ENCODE data around the gene PDLIM5. TPM values are rescaled to one million over a fixed set of nuclear protein-coding genes. Genes with fewer than 3 reads are reported as not detected.

The PDLIM5 gene
- total and polyA plus RNA-seq, 2 of the 8 experiments (the other 6 are each of a cell fraction or from before 2014, with no cell fraction given): 37.3 to 62.1 TPM

- Histone ChIP-seq H2BK15ac (ENCODE audit: low read length) (no peak overlapping the region), H3K36me3 (ENCODE audit: control insufficient read depth in 2 of 4, insufficient read depth in 4 of 4, low read length in 3 of 4) (no peaks in the 10 kb centered on the region), H3K14ac (ENCODE audit: insufficient read length) (no peak overlapping the region), H3K4me2 (ENCODE audit: insufficient read depth in 1 of 2, low read depth in 2 of 2, low read length in 2 of 2) (no peak overlapping the region), H3K23me2 (ENCODE audit: low read depth, low read length) (no peaks in the 10 kb centered on the region), H3K79me2 (ENCODE audit: control insufficient read depth in 1 of 2, insufficient read depth in 2 of 2, low read length in 2 of 2) (peaks cover 0 to 5% of the 10 kb centered on the region in 2 experiments; a peak in 3 of 4 replicates), H3K56ac (replicated peaks; ENCODE audit: insufficient read length, low read depth, low read length) (no peak overlapping the region), H2AK5ac (ENCODE audit: low read depth, low read length) (no peak overlapping the region), H4K20me1 (replicated peaks in 1 of 2; ENCODE audit: control insufficient read depth in 1 of 2, insufficient read depth in 2 of 2, low read length in 2 of 2) (no peaks in the 10 kb centered on the region), H3K9me3 (ENCODE audit: insufficient read depth in 2 of 2, low read depth in 1 of 2, low read length in 1 of 2) (no peaks in the 10 kb centered on the region), H2BK120ac (replicated peaks; ENCODE audit: low read depth, low read length) (no peak overlapping the region), H3K4me3 (ENCODE audit: extremely low read depth in 1 of 4, insufficient read depth in 2 of 4, low read depth in 3 of 4, low read length in 4 of 4) (no peak overlapping the region), H3K23ac (ENCODE audit: insufficient read length) (no peak overlapping the region), H2BK20ac (ENCODE audit: low read length) (no peak overlapping the region), H4K5ac (ENCODE audit: insufficient read length, low read depth, low read length) (no peak overlapping the region), H3K27me3 (replicated peaks in 1 of 4; ENCODE audit: control insufficient read depth in 3 of 4, extremely low read depth in 1 of 4, insufficient read depth in 3 of 4, low read length in 3 of 4) (no peaks in the 10 kb centered on the region), H3K9ac (replicated peaks in 1 of 4; ENCODE audit: extremely low read depth in 1 of 4, low read depth in 3 of 4, low read length in 3 of 4) (no peak overlapping the region), H2AFZ (ENCODE audit: low read length) (no peak overlapping the region), H3K18ac (ENCODE audit: extremely low read depth, low read length) (no peak overlapping the region), H3K4me1 (replicated peaks in 1 of 4; ENCODE audit: control insufficient read depth in 3 of 4, insufficient read depth in 4 of 4, low read length in 3 of 4) (peaks cover 0 to 14% (median 9%) of the 10 kb centered on the region in 4 experiments; a peak in 5 of 7 replicates), H3K79me1 (ENCODE audit: low read depth, low read length) (no peaks in the 10 kb centered on the region), H2BK5ac (ENCODE audit: low read depth, low read length) (no peak overlapping the region), H3K4ac (replicated peaks; ENCODE audit: insufficient read length, low read depth, low read length) (no peak overlapping the region), H4K8ac (ENCODE audit: extremely low read depth, insufficient read depth, low read length) (no peak overlapping the region), H4K91ac (replicated peaks; ENCODE audit: insufficient read length, low read length) (no peak overlapping the region), H3K27ac (ENCODE audit: low read depth, low read length) (no peak overlapping the region), H2BK12ac (ENCODE audit: low read depth, low read length) (no peak overlapping the region)
- 88% methylated on average over 2 of the region's 2 CpGs; no CpG with 5 or more reads in 1 of the 2 experiments for WGBS, 2 experiments (ENCODE audit: extremely low coverage in 1 of 2, insufficient coverage in 1 of 2, insufficient read length in 1 of 2, insufficient replicate concordance in 2 of 2, low coverage in 1 of 2, low lambda C conversion rate in 2 of 2, missing lambda C conversion rate in 1 of 2)
- DNase-seq (ENCODE audit: low read depth in 1 of 2, low spot score in 2 of 2): no peak
- ChIA-PET POLR2A (ENCODE audit: partially characterized antibody) (no interaction called here), CTCF (ENCODE audit: partially characterized antibody) (no interaction called here)
- no peak for FAIRE-seq
- no peak for TF ChIP-seq CREB1 (IDR thresholded peaks at IDR 0.05)
- no peak for TF ChIP-seq SP1 (IDR thresholded peaks at IDR 0.05; ENCODE audit: low read depth, low read length)
- no peak for TF ChIP-seq CHD2 (IDR thresholded peaks at IDR 0.05; ENCODE audit: low read length)
- no peak for TF ChIP-seq ASH2L (IDR thresholded peaks at IDR 0.05; ENCODE audit: low read length)
- TF ChIP-seq BACH1 (IDR thresholded peaks at IDR 0.05; ENCODE audit: low read length): no peak
- no peak for TF ChIP-seq CBX5 (IDR thresholded peaks at IDR 0.05; ENCODE audit: low read depth, low read length)
- TF ChIP-seq RFX5 (IDR thresholded peaks at IDR 0.05; ENCODE audit: borderline replicate concordance, low read depth, low read length): no peak
These were observed 93.6 kb downstream of the PDLIM5 start for GRCh38 chr4:94545296-94545695.

Measured in H1 (cell line).